Panc1 (cell line): ENCODE data around the gene PCTP. TPM values are rescaled to one million over a fixed set of nuclear protein-coding genes. Genes with fewer than 3 reads are reported as not detected.

ENCODE experiments used
- ATAC-seq: fragments of 200-7000 bp; cut with Tn5 transposase; 2 replicates; pipeline ENCODE4 v1.9.1; 2020; ENCODE audit warnings: mild to moderate bottlenecking, moderate library complexity
- BruUV-seq: library from RNA; stranded (reverse); fragments of 400-500 nt; replicated peaks from 2 replicates; lab custom pipeline; 2021; lab: Mats Ljungman, UMichigan
- CTCF ChIA-PET: fragments of 300-600 bp; sonication (Branson Sonifier 250); formaldehyde crosslinking; loops from one replicate; lab custom pipeline; 2022; ENCODE audit warnings: antibody characterized with exemption; lab: Charles Lee
- POLR2A ChIA-PET: fragments of 300-600 bp; sonication (Branson Sonifier 250); formaldehyde crosslinking; loops from one replicate; lab custom pipeline; 2022; ENCODE audit warnings: antibody characterized with exemption; lab: Charles Lee
- DNase-seq: peaks from one replicate; pipeline ENCODE4 v3.0.0-alpha.2; 2010; ENCODE audit warnings: low read depth, low spot score
- H3K27ac ChIP-seq: 2 replicates; pipeline ENCODE4 v1.5.1; 2011; ENCODE audit warnings: mild to moderate bottlenecking, low read length, inconsistent platforms
- H3K27me3 ChIP-seq: fragments of 200-500 bp; sonication (Bioruptor generic); 2 replicates; pipeline ENCODE4 v1.6.0; 2014; ENCODE audit warnings: low read length, inconsistent platforms; ENCODE audit not compliant: control insufficient read depth, insufficient read depth
- H3K36me3 ChIP-seq: fragments of 200-500 bp; sonication (Bioruptor generic); 2 replicates; pipeline ENCODE4 v1.5.1; 2014; ENCODE audit warnings: inconsistent platforms, mild to moderate bottlenecking, low read length, moderate library complexity; ENCODE audit not compliant: control insufficient read depth, insufficient read depth
- H3K4me1 ChIP-seq: 2 replicates; pipeline ENCODE4 v1.5.1; 2011; ENCODE audit warnings: inconsistent platforms, mild to moderate bottlenecking, low read length, moderate library complexity; ENCODE audit not compliant: control insufficient read depth, insufficient read depth
- H3K4me3 ChIP-seq, 2 experiments: 2 replicates each; pipeline ENCODE4 v1.5.1; 2011 to 2012; ENCODE audit warnings: low read depth in 2 of 2, low read length in 2 of 2, mild to moderate bottlenecking in 2 of 2, inconsistent platforms in 1 of 2, moderate library complexity in 1 of 2
- H3K9me3 ChIP-seq: fragments of 200-500 bp; sonication (Bioruptor generic); 2 replicates; pipeline ENCODE4 v1.5.1; 2014; ENCODE audit warnings: low read depth, mild to moderate bottlenecking, inconsistent platforms, low read length, moderate library complexity; ENCODE audit not compliant: control insufficient read depth, insufficient read depth
- CTCF ChIP-seq: fragments of 450-650 bp; IDR thresholded peaks from 2 replicates; pipeline ENCODE4 v1.5.1; 2017; ENCODE audit warnings: mild to moderate bottlenecking
- POLR2AphosphoS5 ChIP-seq: IDR thresholded peaks from 2 replicates; pipeline ENCODE4 v1.6.1; 2012; ENCODE audit warnings: mild to moderate bottlenecking, low read depth, low read length, moderate library complexity
- SIN3A ChIP-seq: IDR thresholded peaks from 2 replicates; pipeline ENCODE4 v1.6.1; 2012; ENCODE audit warnings: low read depth, mild to moderate bottlenecking, low read length, moderate library complexity, borderline replicate concordance; ENCODE audit not compliant: insufficient read depth
- TCF7L2 ChIP-seq: IDR thresholded peaks from 2 replicates; pipeline ENCODE4 v1.6.1; 2011; ENCODE audit warnings: mild to moderate bottlenecking, low read depth, low read length, inconsistent platforms
- in situ Hi-C: cut with HindIII; loops from 2 replicates; pipeline ENCODE4 v1.10.0; 2016; ENCODE audit warnings: low sequenced_read_pairs, low pct_unique_long_range_greater_than_20kb
- intact Hi-C: fragments of 100-400 bp; cut with micrococcal nuclease; formaldehyde crosslinking; loops from one replicate; pipeline ENCODE4 v1.10.0; 2022; ENCODE audit not compliant: unreplicated experiment
- total RNA-seq: library from RNA; stranded (reverse); gene quantifications from one replicate; pipeline ENCODE4 v1.2.1, GENCODE V29; 2021; ENCODE audit not compliant: unreplicated experiment
- TF ChIP-seq, protein P1 (sequence below), 2 experiments: IDR thresholded peaks; 2 replicates each; pipeline ENCODE4 v1.6.1; 2011 to 2012; ENCODE audit warnings: low read depth in 2 of 2, control low read depth in 1 of 2, low read length in 1 of 2, mild to moderate bottlenecking in 1 of 2, moderate library complexity in 1 of 2; ENCODE audit not compliant: insufficient read depth in 1 of 2

Gene PCTP
- total RNA-seq, 1 experiment from 2014 or later = 23.7 TPM

GRCh38 chr17:55785181-55785580 is 34.3 kb downstream of the PCTP start:
- no peaks in the 10 kb centered on the region for H3K27me3 ChIP-seq
- no TSS peak for BruUV-seq
- in situ Hi-C loops = no loop called here
- H3K4me1 ChIP-seq = no peaks in the 10 kb centered on the region
- H3K9me3 ChIP-seq = no peaks in the 10 kb centered on the region
- ATAC-seq = no peak
- no peaks in the 10 kb centered on the region for H3K36me3 ChIP-seq
- CTCF ChIA-PET = interaction anchor here (0.9 kb wide), 1 partner anchor 50 kb away, joined by 3 read pairs; no protein-coding TSS in a partner anchor
- H3K27ac ChIP-seq = no peak overlapping the region
- no peak for DNase-seq
- TF ChIP-seq CTCF (no peak), POLR2AphosphoS5 (no peak), TCF7L2 (no peak), SIN3A (no peak)
- TF ChIP-seq, protein P1, sequence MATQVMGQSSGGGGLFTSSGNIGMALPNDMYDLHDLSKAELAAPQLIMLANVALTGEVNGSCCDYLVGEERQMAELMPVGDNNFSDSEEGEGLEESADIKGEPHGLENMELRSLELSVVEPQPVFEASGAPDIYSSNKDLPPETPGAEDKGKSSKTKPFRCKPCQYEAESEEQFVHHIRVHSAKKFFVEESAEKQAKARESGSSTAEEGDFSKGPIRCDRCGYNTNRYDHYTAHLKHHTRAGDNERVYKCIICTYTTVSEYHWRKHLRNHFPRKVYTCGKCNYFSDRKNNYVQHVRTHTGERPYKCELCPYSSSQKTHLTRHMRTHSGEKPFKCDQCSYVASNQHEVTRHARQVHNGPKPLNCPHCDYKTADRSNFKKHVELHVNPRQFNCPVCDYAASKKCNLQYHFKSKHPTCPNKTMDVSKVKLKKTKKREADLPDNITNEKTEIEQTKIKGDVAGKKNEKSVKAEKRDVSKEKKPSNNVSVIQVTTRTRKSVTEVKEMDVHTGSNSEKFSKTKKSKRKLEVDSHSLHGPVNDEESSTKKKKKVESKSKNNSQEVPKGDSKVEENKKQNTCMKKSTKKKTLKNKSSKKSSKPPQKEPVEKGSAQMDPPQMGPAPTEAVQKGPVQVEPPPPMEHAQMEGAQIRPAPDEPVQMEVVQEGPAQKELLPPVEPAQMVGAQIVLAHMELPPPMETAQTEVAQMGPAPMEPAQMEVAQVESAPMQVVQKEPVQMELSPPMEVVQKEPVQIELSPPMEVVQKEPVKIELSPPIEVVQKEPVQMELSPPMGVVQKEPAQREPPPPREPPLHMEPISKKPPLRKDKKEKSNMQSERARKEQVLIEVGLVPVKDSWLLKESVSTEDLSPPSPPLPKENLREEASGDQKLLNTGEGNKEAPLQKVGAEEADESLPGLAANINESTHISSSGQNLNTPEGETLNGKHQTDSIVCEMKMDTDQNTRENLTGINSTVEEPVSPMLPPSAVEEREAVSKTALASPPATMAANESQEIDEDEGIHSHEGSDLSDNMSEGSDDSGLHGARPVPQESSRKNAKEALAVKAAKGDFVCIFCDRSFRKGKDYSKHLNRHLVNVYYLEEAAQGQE (IDR thresholded peaks at IDR 0.05; ENCODE audit: insufficient read depth in 1 of 2, low read depth in 2 of 2, low read length in 1 of 2) = no peak
- intact Hi-C loops = no loop called here
- POLR2A ChIA-PET = no interaction called here
- H3K4me3 ChIP-seq = no peak overlapping the region

- H3K27ac ChIP-seq = no peak overlapping the region
- in situ Hi-C loops (no loop called here), intact Hi-C loops (no loop called here)
- H3K4me3 ChIP-seq = no peak overlapping the region
- BruUV-seq = no TSS peak
- DNase-seq = no peak
- no peak for ATAC-seq
- ChIA-PET POLR2A (no interaction called here), CTCF (no interaction called here)
- no peak for TF ChIP-seq SIN3A
- no peak for TF ChIP-seq POLR2AphosphoS5
- TF ChIP-seq, protein P1 (IDR thresholded peaks at IDR 0.05; ENCODE audit: insufficient read depth in 1 of 2, low read depth in 2 of 2, low read length in 1 of 2) = no peak
- TF ChIP-seq TCF7L2 = no peak
- TF ChIP-seq CTCF = no peak
- no peaks in the 10 kb centered on the region for H3K9me3 ChIP-seq
- H3K27me3 ChIP-seq = no peaks in the 10 kb centered on the region
- H3K36me3 ChIP-seq = no peaks in the 10 kb centered on the region
- H3K4me1 ChIP-seq = no peaks in the 10 kb centered on the region; the same call in 1 of the 2 replicates
These were observed 42.4 kb downstream of the PCTP start for GRCh38 chr17:55793272-55793671.
